Hematopoietic multipotent progenitor cell treated with erythropoietin and hydrocortisone succinate and interleukin-3 and kit ligand, for 17 days (in vitro differentiated cells): ENCODE measurements around the gene NXN.
"Not testable (repeated sequence)": the region's sequence is repeated elsewhere in the genome, so short reads cannot be mapped to it uniquely, and the experiment has no call there.

Experiments used
- DNase-seq: peaks from one replicate; pipeline ENCODE4 v3.0.0-alpha.2; 2015; ENCODE audit warnings: low spot score

The NXN gene

GRCh38 chr17:953767-954166, 25.8 kb downstream of the NXN start:
- no peak for DNase-seq

- not testable (repeated sequence) for DNase-seq
These were observed 27.0 kb downstream of the NXN start for GRCh38 chr17:952592-952991.

- no peak for DNase-seq
These were observed 28.0 kb downstream of the NXN start for GRCh38 chr17:951325-952132.

GRCh38 chr17:949623-950303, 29.8 kb downstream of the NXN start:
- no peak for DNase-seq

- DNase-seq = no peak
These were observed 31.2 kb downstream of the NXN start for GRCh38 chr17:948284-948852.

- no peak for DNase-seq
These were observed 32.9 kb downstream of the NXN start for GRCh38 chr17:946510-947236.

- no peak for DNase-seq
These were observed 33.9 kb downstream of the NXN start for GRCh38 chr17:945672-946071.

GRCh38 chr17:944266-944826, 35.2 kb downstream of the NXN start:
- no peak for DNase-seq

GRCh38 chr17:935485-935884, 44.1 kb downstream of the NXN start:
- DNase-seq = no peak

GRCh38 chr17:933312-934073, 46.1 kb downstream of the NXN start:
- DNase-seq = no peak

GRCh38 chr17:930258-930657, 49.3 kb downstream of the NXN start:
- no peak for DNase-seq

GRCh38 chr17:929586-929985, 50.0 kb downstream of the NXN start:
- DNase-seq = no peak

GRCh38 chr17:927611-928461, 51.7 kb downstream of the NXN start:
- no peak for DNase-seq

GRCh38 chr17:925817-926216, 53.8 kb downstream of the NXN start:
- DNase-seq = no peak

GRCh38 chr17:924711-925475, 54.7 kb downstream of the NXN start:
- no peak for DNase-seq

- DNase-seq = not testable (repeated sequence)
These were observed 55.3 kb downstream of the NXN start for GRCh38 chr17:924306-924705.

GRCh38 chr17:923633-924032, 55.9 kb downstream of the NXN start:
- no peak for DNase-seq

- DNase-seq = no peak
These were observed 58.4 kb downstream of the NXN start for GRCh38 chr17:921161-921560.

- DNase-seq = no peak
These were observed 59.4 kb downstream of the NXN start for GRCh38 chr17:920190-920589.
